IPS-11a (cell line): ENCODE data around the gene NR2C2AP.

Source experiments
- H3K4me3 ChIP-seq: one replicate; pipeline ENCODE4 v1.5.1; 2013; ENCODE audit warnings: low read depth, low read length, control low read depth

The NR2C2AP gene

DNA sequence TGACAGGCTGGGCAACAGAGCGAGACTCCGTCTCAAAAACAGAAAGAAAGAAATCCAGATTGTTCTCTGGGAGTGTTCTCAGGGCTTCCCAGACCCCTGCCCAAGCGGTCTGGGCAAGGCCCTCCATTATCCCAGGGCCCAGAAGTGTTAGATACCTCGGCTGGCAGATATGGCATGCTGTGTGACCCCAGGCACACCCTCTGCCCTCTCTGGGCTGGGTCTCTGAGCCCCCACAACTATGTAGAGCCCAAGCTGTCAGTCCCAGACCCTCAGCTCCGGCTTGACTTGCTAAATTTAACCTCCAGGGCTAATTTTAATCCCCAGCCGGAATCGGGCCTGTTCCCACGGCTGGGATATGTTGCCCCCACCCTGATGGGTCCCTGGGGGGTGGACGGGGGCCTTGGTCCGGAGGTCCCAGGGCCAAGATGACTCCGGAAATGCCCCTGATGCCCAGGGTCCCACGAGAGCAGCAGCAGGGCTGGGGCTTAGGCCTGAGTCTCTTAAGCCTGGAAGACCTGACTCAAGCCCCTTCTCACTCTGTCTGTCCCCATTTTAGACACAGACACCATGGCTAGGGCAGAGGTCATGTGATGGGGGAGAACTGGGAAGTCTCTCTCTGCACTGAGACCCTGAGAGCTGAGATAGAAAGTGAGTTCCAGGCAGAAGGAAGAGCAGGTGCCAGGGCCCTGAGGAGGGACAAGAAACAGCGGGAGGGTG, 50.4 kb downstream of the NR2C2AP start:
- H3K4me3 ChIP-seq = no peak overlapping the region

DNA sequence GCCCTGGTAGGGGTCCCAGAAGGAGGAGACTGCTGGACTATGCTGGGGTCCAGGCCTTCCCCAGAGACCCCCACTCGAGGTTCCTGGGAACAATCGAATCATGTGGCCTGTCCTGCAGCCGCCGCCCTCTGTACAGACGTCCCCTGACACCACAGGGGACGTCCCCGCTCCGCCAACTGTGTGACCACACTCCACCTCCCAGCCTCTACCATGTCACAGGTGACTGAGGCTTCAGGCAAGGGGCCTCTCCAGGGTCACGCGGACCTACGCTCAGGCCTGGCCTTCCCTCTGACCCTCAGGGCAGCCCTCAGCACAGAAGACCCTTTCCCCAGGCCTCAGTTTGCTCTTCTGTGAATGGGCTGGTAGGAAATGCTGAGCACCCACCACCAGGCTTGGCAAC, 51.8 kb downstream of the NR2C2AP start:
- H3K4me3 ChIP-seq = no peak overlapping the region
